Measurements from ENCODE around the gene GPER1. TPM values are rescaled to one million over a fixed set of nuclear protein-coding genes. Genes with fewer than 3 reads are reported as not detected.

Gene GPER1
- total and polyA plus RNA-seq, 4 donors, result 2.9 to 23.1 (median 7.4) TPM

DNA sequence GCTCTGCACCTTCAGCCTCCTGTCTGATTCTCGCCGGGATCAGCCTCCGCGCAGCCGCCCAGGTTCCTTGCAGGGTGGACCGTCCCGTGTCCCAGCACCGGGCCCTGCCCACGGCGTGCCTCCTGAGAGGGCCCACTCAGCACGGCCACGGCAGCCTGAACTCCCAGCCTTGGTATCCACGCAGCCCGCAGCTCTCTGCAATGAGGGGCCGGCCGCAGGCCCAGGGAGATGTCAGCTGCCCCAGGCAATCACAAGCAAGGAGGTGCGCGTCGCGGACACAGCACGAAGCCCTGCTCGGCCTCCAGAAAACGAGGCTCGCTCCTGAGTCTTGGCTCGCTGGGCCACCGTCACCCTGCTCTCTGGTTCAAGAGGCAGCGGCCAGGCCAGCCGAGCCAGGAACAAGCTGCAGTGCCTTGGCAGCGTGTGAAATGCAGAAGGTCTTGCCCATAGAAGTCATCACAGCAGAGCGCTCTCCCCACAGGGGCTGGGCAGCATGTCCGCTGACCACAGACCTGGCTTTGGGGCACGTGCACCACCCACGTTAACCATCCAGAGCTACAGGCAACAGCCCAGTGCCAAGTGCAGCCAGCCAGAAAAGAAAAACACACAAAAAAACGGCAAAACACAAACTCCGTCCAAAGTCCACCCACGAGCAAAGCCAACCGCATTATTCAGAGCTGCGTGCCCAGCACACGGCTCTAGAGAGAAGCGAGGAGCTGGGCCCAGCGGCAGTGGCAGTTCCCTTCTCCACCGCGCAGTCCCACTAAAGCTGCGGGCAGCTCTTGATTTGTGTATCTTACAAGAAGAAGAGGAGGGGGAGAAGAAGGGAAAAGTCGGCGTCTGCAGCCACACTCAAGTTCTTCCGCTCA is 13.9 kb downstream of the GPER1 start (continued):
- TF ChIP-seq, protein P1, sequence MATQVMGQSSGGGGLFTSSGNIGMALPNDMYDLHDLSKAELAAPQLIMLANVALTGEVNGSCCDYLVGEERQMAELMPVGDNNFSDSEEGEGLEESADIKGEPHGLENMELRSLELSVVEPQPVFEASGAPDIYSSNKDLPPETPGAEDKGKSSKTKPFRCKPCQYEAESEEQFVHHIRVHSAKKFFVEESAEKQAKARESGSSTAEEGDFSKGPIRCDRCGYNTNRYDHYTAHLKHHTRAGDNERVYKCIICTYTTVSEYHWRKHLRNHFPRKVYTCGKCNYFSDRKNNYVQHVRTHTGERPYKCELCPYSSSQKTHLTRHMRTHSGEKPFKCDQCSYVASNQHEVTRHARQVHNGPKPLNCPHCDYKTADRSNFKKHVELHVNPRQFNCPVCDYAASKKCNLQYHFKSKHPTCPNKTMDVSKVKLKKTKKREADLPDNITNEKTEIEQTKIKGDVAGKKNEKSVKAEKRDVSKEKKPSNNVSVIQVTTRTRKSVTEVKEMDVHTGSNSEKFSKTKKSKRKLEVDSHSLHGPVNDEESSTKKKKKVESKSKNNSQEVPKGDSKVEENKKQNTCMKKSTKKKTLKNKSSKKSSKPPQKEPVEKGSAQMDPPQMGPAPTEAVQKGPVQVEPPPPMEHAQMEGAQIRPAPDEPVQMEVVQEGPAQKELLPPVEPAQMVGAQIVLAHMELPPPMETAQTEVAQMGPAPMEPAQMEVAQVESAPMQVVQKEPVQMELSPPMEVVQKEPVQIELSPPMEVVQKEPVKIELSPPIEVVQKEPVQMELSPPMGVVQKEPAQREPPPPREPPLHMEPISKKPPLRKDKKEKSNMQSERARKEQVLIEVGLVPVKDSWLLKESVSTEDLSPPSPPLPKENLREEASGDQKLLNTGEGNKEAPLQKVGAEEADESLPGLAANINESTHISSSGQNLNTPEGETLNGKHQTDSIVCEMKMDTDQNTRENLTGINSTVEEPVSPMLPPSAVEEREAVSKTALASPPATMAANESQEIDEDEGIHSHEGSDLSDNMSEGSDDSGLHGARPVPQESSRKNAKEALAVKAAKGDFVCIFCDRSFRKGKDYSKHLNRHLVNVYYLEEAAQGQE (IDR thresholded peaks at IDR 0.05), result peak; percentile 79
- TF ChIP-seq RAD21 (IDR thresholded peaks at IDR 0.05) (peak in 1 of 2 donors; percentile 48), NR2F2 (IDR thresholded peaks at IDR 0.05) (no peak)

DNA sequence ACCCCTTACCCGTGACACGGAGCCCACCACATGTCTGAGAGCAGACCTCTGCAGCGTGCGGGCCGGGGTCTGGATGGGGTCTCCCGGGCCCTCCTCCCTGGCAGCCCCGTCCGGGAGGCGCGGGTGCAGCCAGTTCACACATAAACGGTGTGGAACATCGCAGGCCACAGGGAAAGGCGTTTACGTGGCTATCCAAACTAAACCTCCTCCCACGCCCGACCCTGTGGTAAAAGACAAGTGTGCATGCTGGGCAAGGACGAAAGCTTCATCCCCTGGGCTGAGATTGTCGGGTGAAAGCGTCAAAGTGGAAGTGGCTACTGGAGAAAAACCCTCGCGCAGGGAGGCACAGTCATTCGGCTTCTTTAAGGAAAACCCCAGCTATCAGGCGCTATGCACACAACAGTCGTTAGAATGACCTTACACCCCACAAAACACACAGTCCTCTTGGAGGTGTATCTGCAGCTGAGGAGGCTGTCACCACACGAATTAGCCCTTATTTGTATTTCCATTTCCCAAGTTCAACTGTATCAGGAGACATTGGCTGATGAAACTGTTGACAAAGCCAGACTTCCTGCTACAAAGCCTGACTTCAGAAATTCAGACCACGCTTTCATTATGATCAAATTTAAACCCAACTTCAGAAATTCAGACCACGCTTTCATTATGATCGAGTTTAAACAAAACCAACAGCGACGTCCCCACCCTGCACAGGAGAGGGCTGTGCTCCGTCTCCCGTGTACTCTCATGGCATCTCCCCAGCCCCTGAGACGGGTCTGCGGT is 15.3 kb downstream of the GPER1 start:
- Histone ChIP-seq H3K4me1 (ENCODE audit: control insufficient read depth in 4 of 4, insufficient read depth in 4 of 4, low read length in 3 of 4) (peaks cover 12 to 35% (median 24%) of the 10 kb centered on the region in 4 donors), H3K27me3 (ENCODE audit: control insufficient read depth in 4 of 4, insufficient read depth in 4 of 4, low read length in 3 of 4) (no peaks in the 10 kb centered on the region), H3K36me3 (ENCODE audit: control insufficient read depth in 4 of 4, insufficient read depth in 3 of 4, low read depth in 1 of 4, low read length in 3 of 4) (no peaks in the 10 kb centered on the region), H3K9me3 (ENCODE audit: control insufficient read depth in 4 of 4, low read length in 3 of 4) (no peaks in the 10 kb centered on the region), H3K27ac (ENCODE audit: low read depth in 1 of 2, low read length in 2 of 2) (peak overlapping the region; percentile 84 to 93), H3K9ac (ENCODE audit: low read depth in 1 of 2, low read length in 2 of 2) (no peak overlapping the region), H3K4me3 (ENCODE audit: low read depth in 1 of 3, low read length in 3 of 3) (no peak overlapping the region)
- 82% methylated on average over 34 of the region's 34 CpGs for WGBS
- no peak for DNase-seq (ENCODE audit: low spot score)
- peak; percentile 24 to 66 for TF ChIP-seq JUND (IDR thresholded peaks at IDR 0.05)
- TF ChIP-seq RXRA (IDR thresholded peaks at IDR 0.05), result peak; percentile 79 to 87
- TF ChIP-seq CTCF (IDR thresholded peaks at IDR 0.05; ENCODE audit: low read depth, low read length, missing input control), result no peak
- peak; percentile 27 for TF ChIP-seq HNF4G (IDR thresholded peaks at IDR 0.05)
- TF ChIP-seq EGR1 (IDR thresholded peaks at IDR 0.05; ENCODE audit: low read depth in 2 of 2), result peak; percentile 55 to 59
- peak; percentile 75 to 77 for TF ChIP-seq HNF4A (conservative IDR thresholded peaks at IDR 0.05)
- peak; percentile 83 for TF ChIP-seq FOXA1 (IDR thresholded peaks at IDR 0.05)
- peak; percentile 92 for TF ChIP-seq SP1 (IDR thresholded peaks at IDR 0.05)
- TF ChIP-seq ATF3 (IDR thresholded peaks at IDR 0.05), result peak; percentile 34
- TF ChIP-seq TAF1 (conservative IDR thresholded peaks at IDR 0.05), result no peak
- TF ChIP-seq GABPA (IDR thresholded peaks at IDR 0.05 in 1 of 2, conservative IDR thresholded peaks at IDR 0.05 in 1 of 2), result peak in 1 of 2 donors; percentile 55
- TF ChIP-seq FOXA2 (IDR thresholded peaks at IDR 0.05), result peak; percentile 92
- no peak for TF ChIP-seq YY1 (IDR thresholded peaks at IDR 0.05)
- TF ChIP-seq, protein P1 (IDR thresholded peaks at IDR 0.05), result no peak
- TF ChIP-seq NR2F2 (IDR thresholded peaks at IDR 0.05), result no peak
- TF ChIP-seq, protein P2, sequence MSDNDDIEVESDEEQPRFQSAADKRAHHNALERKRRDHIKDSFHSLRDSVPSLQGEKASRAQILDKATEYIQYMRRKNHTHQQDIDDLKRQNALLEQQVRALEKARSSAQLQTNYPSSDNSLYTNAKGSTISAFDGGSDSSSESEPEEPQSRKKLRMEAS (IDR thresholded peaks at IDR 0.05), result no peak
- TF ChIP-seq, protein P3, sequence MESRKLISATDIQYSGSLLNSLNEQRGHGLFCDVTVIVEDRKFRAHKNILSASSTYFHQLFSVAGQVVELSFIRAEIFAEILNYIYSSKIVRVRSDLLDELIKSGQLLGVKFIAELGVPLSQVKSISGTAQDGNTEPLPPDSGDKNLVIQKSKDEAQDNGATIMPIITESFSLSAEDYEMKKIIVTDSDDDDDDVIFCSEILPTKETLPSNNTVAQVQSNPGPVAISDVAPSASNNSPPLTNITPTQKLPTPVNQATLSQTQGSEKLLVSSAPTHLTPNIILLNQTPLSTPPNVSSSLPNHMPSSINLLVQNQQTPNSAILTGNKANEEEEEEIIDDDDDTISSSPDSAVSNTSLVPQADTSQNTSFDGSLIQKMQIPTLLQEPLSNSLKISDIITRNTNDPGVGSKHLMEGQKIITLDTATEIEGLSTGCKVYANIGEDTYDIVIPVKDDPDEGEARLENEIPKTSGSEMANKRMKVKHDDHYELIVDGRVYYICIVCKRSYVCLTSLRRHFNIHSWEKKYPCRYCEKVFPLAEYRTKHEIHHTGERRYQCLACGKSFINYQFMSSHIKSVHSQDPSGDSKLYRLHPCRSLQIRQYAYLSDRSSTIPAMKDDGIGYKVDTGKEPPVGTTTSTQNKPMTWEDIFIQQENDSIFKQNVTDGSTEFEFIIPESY (IDR thresholded peaks at IDR 0.05), result no peak
- peak in 1 of 2 donors; percentile 39 for TF ChIP-seq RAD21 (IDR thresholded peaks at IDR 0.05)
